CD14-positive monocyte (primary cell): ENCODE measurements around the gene RAVER1. TPM values are rescaled to one million over a fixed set of nuclear protein-coding genes. Genes with fewer than 3 reads are reported as not detected.
A peak's percentile ranks its signal among the peaks of the same experiment; 100 is the strongest.

Experiments used
- DNase-seq, 3 donors: peaks; one replicate each; pipeline ENCODE4 v3.0.0-alpha.2; 2011 to 2022
- H2AFZ ChIP-seq: 2 replicates; pipeline ENCODE4 v1.6.0; 2012; ENCODE audit warnings: mild to moderate bottlenecking, low read depth, low read length, inconsistent platforms; ENCODE audit not compliant: insufficient read depth, poor library complexity, severe bottlenecking
- H3K27ac ChIP-seq, 2 donors: 1 replicate in 1 of 2; 2 replicates in 1 of 2; pipeline ENCODE4 v1.5.1; 2012 to 2013; ENCODE audit warnings: low read length in 2 of 2, control low read depth in 1 of 2, inconsistent platforms in 1 of 2, low read depth in 1 of 2, mild to moderate bottlenecking in 1 of 2
- H3K27me3 ChIP-seq, 2 donors: one replicate each; pipeline versions ENCODE4 v1.6.0 to v1.6.1; 2011 to 2013; ENCODE audit warnings: low read length in 2 of 2; ENCODE audit not compliant: control insufficient read depth in 2 of 2, insufficient read depth in 2 of 2
- H3K36me3 ChIP-seq, 2 donors: replicated peaks in 1 of 2; 1 replicate in 1 of 2; 2 replicates in 1 of 2; pipeline versions ENCODE4 v1.5.1 to v1.6.1; 2012 to 2013; ENCODE audit warnings: low read length in 2 of 2, control low read depth in 1 of 2, inconsistent platforms in 1 of 2, mild to moderate bottlenecking in 1 of 2; ENCODE audit not compliant: insufficient read depth in 2 of 2, control insufficient read depth in 1 of 2
- H3K4me1 ChIP-seq, 2 donors: 1 replicate in 1 of 2; 2 replicates in 1 of 2; pipeline versions ENCODE4 v1.5.1 to v1.6.1; 2012 to 2013; ENCODE audit warnings: low read length in 2 of 2, control low read depth in 1 of 2, inconsistent platforms in 1 of 2, mild to moderate bottlenecking in 1 of 2, moderate library complexity in 1 of 2; ENCODE audit not compliant: insufficient read depth in 2 of 2, control insufficient read depth in 1 of 2
- H3K4me2 ChIP-seq: replicated peaks from 2 replicates; pipeline ENCODE3; 2012; ENCODE audit warnings: low read length, moderate library complexity, mild to moderate bottlenecking; ENCODE audit not compliant: poor library complexity, severe bottlenecking; ENCODE audit errors: extremely low read depth
- H3K4me3 ChIP-seq, 3 experiments: fragments of 200-600 bp in 1 of 3; sonication (generic) in 1 of 3; replicated peaks in 1 of 3; 1 replicate in 2 of 3; 2 replicates in 1 of 3; pipeline ENCODE4 v1.5.1; 2011 to 2013; ENCODE audit warnings: low read length in 3 of 3, mild to moderate bottlenecking in 3 of 3, control low read depth in 2 of 3, low read depth in 2 of 3, inconsistent platforms in 1 of 3, moderate library complexity in 1 of 3
- H3K79me2 ChIP-seq: 2 replicates; pipeline ENCODE4 v1.6.0; 2012; ENCODE audit warnings: mild to moderate bottlenecking, control low read depth, inconsistent platforms, low read length, moderate library complexity; ENCODE audit not compliant: insufficient read depth
- H3K9ac ChIP-seq: 2 replicates; pipeline ENCODE4 v1.6.0; 2017; ENCODE audit warnings: low read length, mild to moderate bottlenecking; ENCODE audit not compliant: insufficient read depth, poor library complexity, severe bottlenecking
- H3K9me3 ChIP-seq, 2 donors: replicated peaks in 1 of 2; 1 replicate in 1 of 2; 2 replicates in 1 of 2; pipeline versions ENCODE4 v1.5.1 to v1.6.1; 2012 to 2013; ENCODE audit warnings: low read length in 2 of 2, control low read depth in 1 of 2; ENCODE audit not compliant: control insufficient read depth in 1 of 2, insufficient read depth in 1 of 2
- H4K20me1 ChIP-seq: 2 replicates; pipeline ENCODE4 v1.6.0; 2012; ENCODE audit warnings: mild to moderate bottlenecking, low read length, control low read depth, moderate library complexity; ENCODE audit not compliant: insufficient read depth
- H3K27ac Mint-ChIP-seq, 7 donors: one replicate each; pipeline ENCODE4 v1.8.0; 2020; ENCODE audit warnings: mild to moderate bottlenecking in 7 of 7, mixed read lengths in 7 of 7, moderate library complexity in 6 of 7, inconsistent platforms in 2 of 7
- H3K27me3 Mint-ChIP-seq, 3 donors: one replicate each; pipeline ENCODE4 v1.8.0; 2021 to 2022; ENCODE audit warnings: low read depth in 3 of 3, mild to moderate bottlenecking in 3 of 3, mixed read lengths in 3 of 3, moderate library complexity in 3 of 3, inconsistent platforms in 1 of 3
- H3K36me3 Mint-ChIP-seq, 2 donors: one replicate each; pipeline ENCODE4 v1.8.0; 2020; ENCODE audit warnings: mixed read lengths in 2 of 2, inconsistent platforms in 1 of 2, mild to moderate bottlenecking in 1 of 2
- H3K4me1 Mint-ChIP-seq: one replicate; pipeline ENCODE4 v1.8.0; 2020; ENCODE audit warnings: mild to moderate bottlenecking, mixed read lengths
- H3K4me3 Mint-ChIP-seq, 2 donors: one replicate each; pipeline ENCODE4 v1.8.0; 2020; ENCODE audit warnings: mild to moderate bottlenecking in 2 of 2, mixed read lengths in 2 of 2, moderate library complexity in 1 of 2
- H3K9me3 Mint-ChIP-seq, 7 donors: one replicate each; pipeline ENCODE4 v1.8.0; 2020 to 2022; ENCODE audit warnings: mixed read lengths in 7 of 7, mild to moderate bottlenecking in 6 of 7, moderate library complexity in 6 of 7, inconsistent platforms in 2 of 7
- CTCF ChIP-seq: fragments of 200-600 bp; IDR thresholded peaks from one replicate; pipeline ENCODE4 v1.8.0; 2022; ENCODE audit warnings: antibody characterized with exemption, mild to moderate bottlenecking
- WGBS: methylation state at CpG from one replicate; pipeline ENCODE4 v1.1.5; 2013; ENCODE audit warnings: missing lambda C conversion rate; ENCODE audit not compliant: insufficient coverage; 5-methylcytosine and 5-hydroxymethylcytosine counted together
- intact Hi-C, 2 donors: fragments of 100-400 bp; cut with micrococcal nuclease; formaldehyde crosslinking; loops; one replicate each; pipeline versions ENCODE4 v1.15.0 to v1.15.1; 2023
- polyA plus RNA-seq, 3 donors: library from polyadenylated mRNA; depleted of rRNA in 1 of 3; unstranded in 2 of 3; stranded (reverse) in 1 of 3; fragments of 300-500 nt in 2 of 3; fragments of >200 nt in 1 of 3; fragmentation: Illumina TruSeq in 2 of 3; gene quantifications; 1 replicate in 2 of 3; 2 replicates in 1 of 3; pipeline ENCODE4 v1.2.3, GENCODE V29; 2012 to 2021

The RAVER1 gene
- polyA plus RNA-seq, 3 donors = 6.0 to 20.7 (median 9.0) TPM

GRCh38 chr19:10293637-10294367, 39.5 kb downstream of the RAVER1 start:
- Mint-ChIP-seq H3K9me3 (peaks cover 0 to 52% (median 26%) of the 10 kb centered on the region in 7 donors), H3K4me1 (peaks cover 61% of the 10 kb centered on the region), H3K36me3 (peaks cover 17 to 20% of the 10 kb centered on the region in 2 donors), H3K27ac (no peak overlapping the region), H3K4me3 (peak overlapping the region; percentile 6 to 94), H3K27me3 (peaks cover 80 to 94% (median 84%) of the 10 kb centered on the region in 3 donors)
- Histone ChIP-seq H3K4me3 (peak overlapping the region in 1 of 3 experiments; percentile 74), H3K27me3 (peaks cover 37 to 75% of the 10 kb centered on the region in 2 donors), H3K36me3 (no peaks in the 10 kb centered on the region), H3K27ac (no peak overlapping the region), H3K4me2 (peak overlapping the region; percentile 78), H2AFZ (no peak overlapping the region), H3K9ac (no peak overlapping the region), H4K20me1 (peaks cover 11% of the 10 kb centered on the region), H3K9me3 (peaks cover 6 to 22% of the 10 kb centered on the region in 2 donors), H3K79me2 (no peaks in the 10 kb centered on the region), H3K4me1 (peaks cover 71 to 74% of the 10 kb centered on the region in 2 donors)
- 47% methylated on average over 49 of the region's 49 CpGs for WGBS
- TF ChIP-seq CTCF = no peak
- intact Hi-C loops = no loop called here
- no peak for DNase-seq

DNA sequence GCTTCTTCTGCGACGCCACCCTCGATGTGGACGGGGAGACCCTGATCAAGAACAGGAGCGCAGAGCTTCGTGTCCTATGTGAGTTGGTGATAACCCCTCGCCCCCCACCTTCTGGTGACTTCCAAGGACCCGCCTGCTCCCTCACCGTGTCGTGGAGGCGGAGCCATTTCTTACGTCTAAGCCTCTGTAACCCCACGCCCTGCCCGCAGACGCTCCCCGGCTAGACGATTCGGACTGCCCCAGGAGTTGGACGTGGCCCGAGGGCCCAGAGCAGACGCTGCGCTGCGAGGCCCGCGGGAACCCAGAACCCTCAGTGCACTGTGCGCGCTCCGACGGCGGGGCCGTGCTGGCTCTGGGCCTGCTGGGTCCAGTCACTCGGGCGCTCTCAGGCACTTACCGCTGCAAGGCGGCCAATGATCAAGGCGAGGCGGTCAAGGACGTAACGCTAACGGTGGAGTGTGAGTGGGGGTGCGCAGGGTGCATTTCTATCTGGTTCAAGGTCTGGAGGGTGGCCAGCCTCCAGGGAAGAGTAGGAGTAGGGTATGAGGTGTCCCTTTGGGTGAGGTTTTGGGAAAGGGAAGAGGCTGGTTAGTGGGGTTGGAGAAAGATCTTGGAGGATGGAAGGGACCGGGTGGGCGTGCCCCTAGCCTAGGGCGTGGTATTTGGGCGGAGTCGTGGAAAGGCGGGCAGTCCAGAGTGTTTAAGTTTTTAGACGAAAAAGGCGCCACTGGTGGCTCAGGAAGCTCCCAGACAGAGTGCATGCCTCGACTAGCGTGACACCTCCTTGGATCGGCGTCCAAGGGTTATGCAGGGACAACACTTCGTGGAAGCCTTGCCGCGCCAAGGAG, 40.3 kb downstream of the RAVER1 start:
- no peaks in the 10 kb centered on the region for H3K36me3 ChIP-seq
- no peak for TF ChIP-seq CTCF
- peaks cover 6 to 22% of the 10 kb centered on the region in 2 donors for H3K9me3 ChIP-seq
- no peaks in the 10 kb centered on the region for H3K79me2 ChIP-seq
- H3K4me2 ChIP-seq = peak overlapping the region; percentile 78
- peak in 1 of 3 donors; percentile 15 for DNase-seq
- peak overlapping the region in 6 of 7 donors; percentile 54 to 90 (median 86) for H3K27ac Mint-ChIP-seq
- peaks cover 0 to 55% (median 29%) of the 10 kb centered on the region in 7 donors for H3K9me3 Mint-ChIP-seq
- H3K4me1 Mint-ChIP-seq = peaks cover 67% of the 10 kb centered on the region
- intact Hi-C loops = no loop called here
- no peak overlapping the region for H3K27ac ChIP-seq
- 39% methylated on average over 50 of the region's 56 CpGs for WGBS
- no peak overlapping the region for H3K9ac ChIP-seq
- peak overlapping the region; percentile 67 for H2AFZ ChIP-seq
- peak overlapping the region; percentile 75 to 94 for H3K4me3 Mint-ChIP-seq
- H3K27me3 ChIP-seq = peaks cover 37 to 82% of the 10 kb centered on the region in 2 donors
- peaks cover 78 to 82% of the 10 kb centered on the region in 2 donors for H3K4me1 ChIP-seq
- H3K36me3 Mint-ChIP-seq = peaks cover 19 to 25% of the 10 kb centered on the region in 2 donors
- peaks cover 83 to 97% (median 88%) of the 10 kb centered on the region in 3 donors for H3K27me3 Mint-ChIP-seq
- H4K20me1 ChIP-seq = peaks cover 11% of the 10 kb centered on the region
- peak overlapping the region in 2 of 3 experiments; percentile 36 to 74 for H3K4me3 ChIP-seq
